ENCODE data around the gene TLX2.

The TLX2 gene

GRCh38 chr2:74491648-74492544 is 22.4 kb upstream of the TLX2 start:
- TF ChIP-seq GABPA (IDR thresholded peaks at IDR 0.05; ENCODE audit: low read depth) (no peak), POLR2AphosphoS5 (IDR thresholded peaks at IDR 0.05; ENCODE audit: low read depth) (no peak)
- H3K27me3 ChIP-seq (ENCODE audit: insufficient read depth, poor library complexity, severe bottlenecking) = no peaks in the 10 kb centered on the region
- no peak for DNase-seq (ENCODE audit: low read depth in 1 of 2, low spot score in 1 of 2)
- no peak overlapping the region for H3K27ac ChIP-seq (replicated peaks)
- no peak overlapping the region for H3K4me3 ChIP-seq (replicated peaks; ENCODE audit: insufficient read depth, low read length)

- H3K4me3 ChIP-seq (replicated peaks; ENCODE audit: insufficient read depth, low read length) = no peak overlapping the region
- H3K27me3 ChIP-seq (ENCODE audit: insufficient read depth, poor library complexity, severe bottlenecking) = peaks cover 12% of the 10 kb centered on the region
- TF ChIP-seq POLR2AphosphoS5 (IDR thresholded peaks at IDR 0.05; ENCODE audit: low read depth) = no peak
- TF ChIP-seq CTCF (IDR thresholded peaks at IDR 0.05; ENCODE audit: insufficient read depth, low read length) = no peak
- TF ChIP-seq SPI1 (IDR thresholded peaks at IDR 0.05; ENCODE audit: borderline replicate concordance, low read depth) = no peak
- no peak for TF ChIP-seq REST (IDR thresholded peaks at IDR 0.05; ENCODE audit: insufficient replicate concordance, low read depth)
- TF ChIP-seq GABPA (IDR thresholded peaks at IDR 0.05; ENCODE audit: low read depth) = no peak
- no peak overlapping the region for H3K27ac ChIP-seq (replicated peaks)
- no peak for DNase-seq (ENCODE audit: low read depth in 1 of 2, low spot score in 1 of 2)
Observed at GRCh38 chr2:74493546-74493945, 20.7 kb upstream of the TLX2 start.

GRCh38 chr2:74495440-74495839 is 18.8 kb upstream of the TLX2 start:
- H3K27me3 ChIP-seq (ENCODE audit: insufficient read depth, poor library complexity, severe bottlenecking) = peaks cover 30% of the 10 kb centered on the region
- no peak for DNase-seq (ENCODE audit: low read depth in 1 of 2, low spot score in 1 of 2)

GRCh38 chr2:74496997-74497776 is 17.1 kb upstream of the TLX2 start:
- peaks cover 45% of the 10 kb centered on the region for H3K27me3 ChIP-seq (ENCODE audit: insufficient read depth, poor library complexity, severe bottlenecking)
- H3K27ac ChIP-seq (replicated peaks) = no peak overlapping the region
- no peak overlapping the region for H3K4me3 ChIP-seq (replicated peaks; ENCODE audit: insufficient read depth, low read length)
- no peak for DNase-seq (ENCODE audit: low read depth in 1 of 2, low spot score in 1 of 2)
- no peak for TF ChIP-seq CTCF (IDR thresholded peaks at IDR 0.05; ENCODE audit: insufficient read depth, low read length)
- TF ChIP-seq POLR2AphosphoS5 (IDR thresholded peaks at IDR 0.05; ENCODE audit: low read depth) = no peak
- TF ChIP-seq REST (IDR thresholded peaks at IDR 0.05; ENCODE audit: insufficient replicate concordance, low read depth) = no peak
- no peak for TF ChIP-seq GABPA (IDR thresholded peaks at IDR 0.05; ENCODE audit: low read depth)
- TF ChIP-seq SPI1 (IDR thresholded peaks at IDR 0.05; ENCODE audit: borderline replicate concordance, low read depth) = no peak

More at GRCh38 chr2:74495440-74495839, 18.8 kb upstream of the TLX2 start:
- H3K4me3 ChIP-seq (replicated peaks; ENCODE audit: insufficient read depth, low read length) = no peak overlapping the region
- no peak overlapping the region for H3K27ac ChIP-seq (replicated peaks)
- TF ChIP-seq REST (IDR thresholded peaks at IDR 0.05; ENCODE audit: insufficient replicate concordance, low read depth) (no peak), POLR2AphosphoS5 (IDR thresholded peaks at IDR 0.05; ENCODE audit: low read depth) (no peak), GABPA (IDR thresholded peaks at IDR 0.05; ENCODE audit: low read depth) (no peak)

Data from HL-60 (cell line).